HG03039 (cell line): ENCODE data around the gene SLC25A22.

Experiments used
- ATAC-seq: cut with Tn5 transposase; IDR thresholded peaks from one replicate; pipeline ENCODE4 v1.9.1; 2021; ENCODE audit warnings: mild to moderate bottlenecking, moderate library complexity; ENCODE audit not compliant: unreplicated experiment

SLC25A22 gene

GRCh38 chr11:774873-775592 is 23.0 kb downstream of the SLC25A22 start:
- no peak for ATAC-seq

GRCh38 chr11:773830-774229 is 24.3 kb downstream of the SLC25A22 start:
- no peak for ATAC-seq

- no peak for ATAC-seq
These were observed 24.7 kb downstream of the SLC25A22 start for GRCh38 chr11:773425-773824.

DNA sequence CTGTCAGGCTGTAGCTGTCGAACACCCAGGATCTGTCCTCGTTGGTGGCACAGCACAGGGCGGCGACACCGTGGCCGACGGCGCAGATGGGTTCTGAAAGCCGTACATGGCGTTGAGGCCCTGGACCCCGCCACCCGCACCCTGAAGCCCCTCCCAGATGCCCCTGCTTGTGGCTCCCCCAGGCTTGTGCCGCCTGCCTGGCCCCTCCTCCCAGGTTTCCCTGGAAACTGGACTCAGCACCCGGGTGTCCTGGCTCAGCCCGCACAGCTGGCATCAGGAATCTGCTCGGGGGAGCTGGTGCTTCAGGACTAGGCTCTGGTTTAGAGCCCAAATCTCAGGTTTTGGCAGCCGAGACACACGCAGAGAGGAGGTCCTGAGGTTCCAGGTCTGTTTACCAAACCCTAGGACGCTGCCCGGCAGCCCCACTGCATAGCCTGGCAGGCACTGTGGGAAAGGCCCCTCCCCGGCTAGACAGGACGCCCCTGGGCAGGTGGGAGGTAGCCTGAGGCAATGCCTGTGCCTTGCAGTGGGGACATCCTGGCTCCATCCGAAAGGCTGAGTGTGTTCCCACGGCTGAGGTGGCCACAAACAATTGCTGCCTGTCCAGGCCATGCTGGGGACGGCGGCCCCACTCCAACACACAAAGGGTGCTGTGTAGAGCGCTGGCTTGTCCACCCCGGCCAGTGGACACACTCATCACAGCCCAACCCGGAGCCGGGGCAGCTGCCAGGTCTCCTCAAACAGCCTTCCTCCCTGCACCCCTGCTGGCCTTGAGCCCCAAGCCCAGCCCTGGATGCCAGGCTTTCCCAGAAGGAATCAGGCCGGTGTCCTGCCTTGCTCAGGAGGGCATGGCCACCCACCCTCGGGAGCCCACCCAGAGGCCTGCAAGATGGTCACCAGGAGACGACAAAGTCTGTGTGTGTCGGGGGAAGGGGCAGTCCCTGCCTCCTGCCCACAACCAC is 25.4 kb downstream of the SLC25A22 start:
- ATAC-seq, result no peak

- no peak for ATAC-seq
These were observed 26.4 kb downstream of the SLC25A22 start for GRCh38 chr11:771617-772204.

DNA sequence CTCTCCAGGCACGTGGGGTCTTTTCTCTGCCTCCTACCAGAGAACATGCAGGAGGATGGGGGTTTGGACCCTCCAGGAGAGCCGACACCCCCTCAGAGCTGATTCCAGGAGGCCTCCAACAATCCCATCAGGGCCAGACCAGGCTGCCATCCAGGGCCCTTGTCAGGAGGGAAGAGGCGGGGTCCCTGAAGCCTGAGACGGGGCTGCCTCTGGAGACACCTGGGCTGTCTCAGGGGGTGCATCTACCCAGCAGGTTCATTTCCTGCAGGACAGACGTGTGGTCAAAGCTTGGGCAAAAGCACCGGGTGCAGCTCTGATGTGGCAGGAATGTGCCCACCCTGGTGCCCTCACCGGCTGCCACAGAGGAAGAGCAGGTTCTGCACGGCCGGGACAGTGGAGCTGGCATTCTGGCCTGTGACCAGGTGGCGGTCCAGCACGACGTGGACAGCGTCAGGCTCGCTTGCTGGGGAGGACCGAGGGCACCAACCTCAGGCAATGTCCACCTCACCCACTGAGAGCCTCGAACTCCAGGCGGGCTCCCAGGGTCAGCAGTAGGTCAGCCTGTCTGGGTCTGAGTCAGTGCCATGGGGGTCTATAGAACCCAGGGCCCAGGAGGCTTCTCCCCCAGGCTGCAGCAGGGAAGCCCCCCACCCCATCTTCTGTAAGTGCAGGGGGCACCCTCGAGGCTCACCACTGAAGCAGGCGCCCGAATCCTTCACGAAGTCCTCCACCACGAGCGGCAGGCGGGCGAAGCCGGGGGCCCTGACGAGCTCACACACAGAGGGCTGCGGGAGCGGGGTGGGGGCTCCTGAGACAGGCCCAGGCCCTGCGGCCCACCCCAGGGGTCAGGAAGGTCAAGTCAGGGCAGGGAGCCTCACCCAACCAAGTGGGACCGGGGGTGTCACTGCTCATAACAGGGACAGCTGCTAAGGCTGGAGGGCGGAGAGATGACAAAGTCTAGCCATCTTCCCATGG is 27.2 kb downstream of the SLC25A22 start:
- ATAC-seq, result no peak

DNA sequence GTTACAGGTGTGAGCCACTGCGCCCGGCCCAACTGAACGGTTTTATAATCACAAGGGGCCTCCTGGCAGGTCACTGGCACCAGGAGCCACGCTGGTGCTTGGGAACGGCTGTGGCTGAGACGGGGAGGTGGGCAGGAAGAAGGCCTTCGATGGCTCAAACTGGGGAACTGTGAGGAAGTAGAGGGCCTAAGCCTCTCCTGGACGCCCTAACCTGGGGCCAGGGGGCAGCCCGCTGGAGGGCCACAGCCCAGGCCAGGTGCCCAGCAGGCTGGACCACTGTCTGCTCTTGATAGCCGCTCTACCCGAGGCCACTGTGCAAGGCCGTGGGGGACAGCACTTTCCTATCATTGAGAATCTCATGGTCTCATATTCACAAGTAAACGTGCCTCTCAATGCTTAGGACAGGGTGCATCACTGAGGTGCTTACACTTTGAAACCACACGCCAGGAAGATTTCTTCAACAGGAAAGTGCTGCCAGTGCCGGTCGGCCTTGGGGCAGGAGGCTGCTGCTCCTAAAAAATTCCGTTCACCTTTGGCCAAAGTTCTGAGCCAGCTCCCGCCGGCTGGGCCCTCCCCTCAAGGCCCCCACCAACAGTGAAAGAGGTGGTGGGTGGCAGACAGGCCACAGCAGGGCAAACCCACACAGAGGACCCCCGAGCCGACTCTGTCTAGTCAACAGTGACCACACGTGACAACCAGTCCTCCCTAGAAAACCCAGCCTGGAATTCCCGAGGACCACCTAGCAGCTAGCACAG is 28.0 kb downstream of the SLC25A22 start:
- no peak for ATAC-seq

DNA sequence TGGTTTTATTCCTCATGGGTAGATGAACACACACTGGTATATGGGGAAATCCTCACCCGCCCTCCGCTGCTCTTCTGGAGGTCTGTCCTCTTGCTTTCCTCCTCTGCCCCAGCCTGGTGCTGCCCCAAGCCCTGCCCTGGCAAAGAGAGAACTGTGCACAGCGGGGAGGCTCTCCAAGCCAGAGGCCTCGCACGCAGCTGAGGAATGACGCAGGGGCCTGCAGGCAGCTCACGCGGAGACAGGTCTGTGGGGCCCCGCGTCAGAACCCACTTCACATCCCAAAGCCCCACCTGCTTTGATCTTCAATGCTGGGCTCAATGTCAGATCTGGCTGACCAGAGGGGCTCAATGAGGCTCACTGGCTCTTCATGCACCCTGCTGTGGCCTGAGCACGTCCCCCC is 30.8 kb downstream of the SLC25A22 start:
- no peak for ATAC-seq

DNA sequence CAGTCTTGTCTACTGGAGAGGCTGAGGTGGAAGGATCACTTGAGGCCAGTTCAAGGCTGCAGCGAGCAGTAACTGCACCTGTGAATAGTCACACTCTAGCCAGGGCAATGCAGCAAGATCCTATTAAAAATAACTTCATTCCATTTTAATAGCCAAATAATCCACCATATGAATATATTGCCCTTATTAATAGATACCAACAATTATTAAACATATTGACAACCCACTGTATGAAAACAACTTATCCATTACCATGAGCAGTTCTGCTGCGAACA is 31.2 kb downstream of the SLC25A22 start:
- ATAC-seq, result no peak

- ATAC-seq, result no peak
These were observed 31.8 kb downstream of the SLC25A22 start for GRCh38 chr11:766106-766935.

GRCh38 chr11:765802-766091 is 32.3 kb downstream of the SLC25A22 start:
- no peak for ATAC-seq

GRCh38 chr11:765025-765801 is 32.9 kb downstream of the SLC25A22 start:
- ATAC-seq, result no peak

DNA sequence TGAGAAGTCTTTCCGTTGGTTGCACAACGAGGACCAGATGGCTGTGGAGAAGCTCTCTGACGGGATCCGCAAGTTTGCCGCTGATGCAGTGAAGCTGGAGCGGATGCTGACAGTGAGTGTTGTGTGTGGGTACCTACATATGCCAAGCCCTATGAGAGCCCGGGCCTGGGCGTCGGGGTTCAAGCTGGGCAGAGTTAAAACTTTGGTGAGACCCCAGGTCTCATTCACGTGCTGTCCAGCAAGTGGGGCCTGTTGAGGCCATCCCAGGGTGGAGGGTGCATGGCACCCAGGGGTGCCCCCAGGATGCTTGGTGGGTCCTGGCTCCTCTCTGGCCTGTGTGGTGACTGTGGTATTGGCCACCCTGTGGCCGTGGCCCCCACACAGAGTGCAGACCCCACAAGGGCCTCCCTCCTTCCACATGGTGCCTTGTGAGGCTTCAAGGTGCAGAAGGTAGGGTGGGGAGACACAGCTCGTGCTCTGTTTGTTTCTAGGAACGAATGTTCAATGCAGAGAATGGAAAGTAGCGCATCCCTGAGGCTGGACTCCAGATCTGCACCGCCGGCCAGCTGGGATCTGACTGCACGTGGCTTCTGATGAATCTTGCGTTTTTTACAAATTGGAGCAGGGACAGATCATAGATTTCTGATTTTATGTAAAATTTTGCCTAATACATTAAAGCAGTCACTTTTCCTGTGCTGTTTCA is 33.6 kb downstream of the SLC25A22 start:
- ATAC-seq, result no peak

GRCh38 chr11:763549-764321 is 34.3 kb downstream of the SLC25A22 start:
- ATAC-seq, result no peak

DNA sequence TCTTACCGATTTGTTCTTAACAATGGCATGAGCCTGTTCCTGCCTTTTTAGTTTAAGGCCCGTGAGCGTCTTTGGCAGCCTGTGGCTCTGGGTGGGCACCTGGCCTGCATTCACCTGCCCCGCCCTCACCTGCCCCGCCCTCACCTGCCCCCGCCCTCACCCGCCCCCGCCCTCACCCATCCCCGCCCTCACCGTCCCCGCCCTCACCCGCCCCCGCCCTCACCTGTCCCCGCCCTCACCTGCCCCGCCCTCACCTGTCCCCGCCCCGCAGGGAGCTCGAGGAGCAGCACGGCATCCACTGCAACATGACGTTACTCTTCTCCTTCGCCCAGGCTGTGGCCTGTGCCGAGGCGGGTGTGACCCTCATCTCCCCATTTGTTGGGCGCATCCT is 35.0 kb downstream of the SLC25A22 start:
- no peak for ATAC-seq

- no peak for ATAC-seq
These were observed 35.5 kb downstream of the SLC25A22 start for GRCh38 chr11:762421-763072.
